Measurements from ENCODE around the gene MRPL9. TPM values are rescaled to one million over a fixed set of nuclear protein-coding genes. Genes with fewer than 3 reads are reported as not detected.
A peak's percentile ranks its signal among the peaks of the same experiment; 100 is the strongest.

MRPL9 gene
- total RNA-seq, 1 donor from 2014 or later: 166 TPM

DNA sequence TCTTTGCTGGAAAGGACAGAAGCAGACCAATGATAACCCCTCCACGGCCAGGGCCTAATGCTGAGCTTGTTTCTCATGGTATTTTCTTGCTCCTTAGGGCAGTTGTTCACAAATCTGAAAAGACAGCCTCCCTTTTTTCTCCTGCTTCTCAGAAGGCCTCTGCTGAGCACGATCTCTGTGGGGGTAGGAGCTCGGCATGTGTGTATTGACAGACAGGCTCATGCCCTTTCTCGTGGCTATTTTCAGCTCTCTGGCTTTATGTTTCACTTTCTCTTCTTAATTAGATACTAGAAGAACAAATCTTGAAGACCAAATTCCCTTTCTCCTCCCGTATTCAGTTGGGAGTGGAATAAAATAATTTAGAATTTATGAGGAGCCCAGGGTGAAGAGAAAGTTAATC lies 42.7 kb downstream of the MRPL9 start:
- TF ChIP-seq, protein P1, sequence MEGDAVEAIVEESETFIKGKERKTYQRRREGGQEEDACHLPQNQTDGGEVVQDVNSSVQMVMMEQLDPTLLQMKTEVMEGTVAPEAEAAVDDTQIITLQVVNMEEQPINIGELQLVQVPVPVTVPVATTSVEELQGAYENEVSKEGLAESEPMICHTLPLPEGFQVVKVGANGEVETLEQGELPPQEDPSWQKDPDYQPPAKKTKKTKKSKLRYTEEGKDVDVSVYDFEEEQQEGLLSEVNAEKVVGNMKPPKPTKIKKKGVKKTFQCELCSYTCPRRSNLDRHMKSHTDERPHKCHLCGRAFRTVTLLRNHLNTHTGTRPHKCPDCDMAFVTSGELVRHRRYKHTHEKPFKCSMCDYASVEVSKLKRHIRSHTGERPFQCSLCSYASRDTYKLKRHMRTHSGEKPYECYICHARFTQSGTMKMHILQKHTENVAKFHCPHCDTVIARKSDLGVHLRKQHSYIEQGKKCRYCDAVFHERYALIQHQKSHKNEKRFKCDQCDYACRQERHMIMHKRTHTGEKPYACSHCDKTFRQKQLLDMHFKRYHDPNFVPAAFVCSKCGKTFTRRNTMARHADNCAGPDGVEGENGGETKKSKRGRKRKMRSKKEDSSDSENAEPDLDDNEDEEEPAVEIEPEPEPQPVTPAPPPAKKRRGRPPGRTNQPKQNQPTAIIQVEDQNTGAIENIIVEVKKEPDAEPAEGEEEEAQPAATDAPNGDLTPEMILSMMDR (conservative IDR thresholded peaks at IDR 0.05; ENCODE audit: low read depth, low read length): no peak
- peak overlapping the region; percentile 49 for H3K4me3 ChIP-seq (ENCODE audit: low read depth, low read length)
- DNase-seq (ENCODE audit: low read depth): no peak

DNA sequence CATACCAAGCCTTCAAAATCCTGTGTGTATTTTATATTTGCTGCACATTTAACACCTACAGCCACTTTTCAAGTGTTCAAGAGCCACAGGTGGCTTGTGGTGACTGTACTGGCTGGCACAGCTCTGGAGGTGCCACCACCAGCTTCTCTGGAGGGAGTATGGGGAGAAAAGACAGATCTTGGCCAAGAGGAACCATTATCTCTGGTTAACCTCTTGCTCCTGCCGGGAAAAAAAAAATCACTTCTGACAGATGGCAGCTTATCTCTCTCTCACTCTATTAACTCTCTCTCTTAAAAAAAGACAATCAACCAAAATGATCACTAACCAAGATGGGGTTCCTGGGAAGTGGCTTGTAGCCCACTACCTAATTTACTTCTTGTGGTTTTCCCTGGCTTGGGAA lies 43.2 kb downstream of the MRPL9 start:
- H3K4me3 ChIP-seq (ENCODE audit: low read depth, low read length): no peak overlapping the region
- no peak for DNase-seq (ENCODE audit: low read depth)
- TF ChIP-seq, protein P1 (conservative IDR thresholded peaks at IDR 0.05; ENCODE audit: low read depth, low read length): no peak

DNA sequence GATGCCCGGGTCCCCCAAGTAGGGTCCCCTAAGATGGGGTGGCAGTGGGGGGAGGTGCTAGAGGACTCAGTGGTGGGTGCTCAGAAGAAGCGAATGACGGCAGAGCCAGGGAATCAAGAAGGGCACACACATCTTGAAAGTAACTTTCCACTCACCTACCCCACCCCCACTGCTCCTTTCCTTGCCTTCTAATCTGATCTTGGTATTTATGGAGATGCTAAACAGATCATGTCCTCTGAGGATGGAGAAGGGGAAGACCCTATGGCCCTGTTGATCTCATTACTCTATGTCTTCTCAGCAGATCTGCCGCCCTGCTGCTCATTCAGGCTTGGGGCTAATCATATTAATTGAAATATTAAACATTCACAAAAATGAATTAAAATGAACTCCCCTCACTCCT lies 44.6 kb downstream of the MRPL9 start:
- H3K4me3 ChIP-seq (ENCODE audit: low read depth, low read length): no peak overlapping the region
- DNase-seq (ENCODE audit: low read depth): no peak
- TF ChIP-seq, protein P1 (conservative IDR thresholded peaks at IDR 0.05; ENCODE audit: low read depth, low read length): no peak

DNA sequence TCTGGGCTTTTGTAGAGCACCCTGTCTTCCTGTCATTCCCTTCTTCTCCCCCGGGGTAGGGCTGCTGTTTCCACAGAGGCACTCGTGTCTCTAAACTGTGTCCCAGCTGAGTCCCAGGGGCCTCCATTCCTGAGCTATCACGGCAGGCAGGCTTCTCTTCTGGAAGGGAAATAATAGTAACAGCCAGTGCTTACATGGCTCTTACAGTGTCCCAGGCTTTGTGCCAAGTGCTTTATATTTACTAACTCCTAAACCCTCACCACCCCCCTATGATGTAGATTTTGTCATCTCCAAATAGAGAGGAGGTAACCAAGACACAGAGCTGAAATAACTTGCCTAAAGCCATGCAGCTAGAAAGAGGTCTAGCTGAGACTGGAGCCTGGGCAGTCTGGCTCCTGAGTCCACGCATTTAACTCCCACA lies 45.3 kb downstream of the MRPL9 start:
- no peak for DNase-seq (ENCODE audit: low read depth)
- H3K4me3 ChIP-seq (ENCODE audit: low read depth, low read length): no peak overlapping the region
- TF ChIP-seq, protein P1 (conservative IDR thresholded peaks at IDR 0.05; ENCODE audit: low read depth, low read length): no peak

DNA sequence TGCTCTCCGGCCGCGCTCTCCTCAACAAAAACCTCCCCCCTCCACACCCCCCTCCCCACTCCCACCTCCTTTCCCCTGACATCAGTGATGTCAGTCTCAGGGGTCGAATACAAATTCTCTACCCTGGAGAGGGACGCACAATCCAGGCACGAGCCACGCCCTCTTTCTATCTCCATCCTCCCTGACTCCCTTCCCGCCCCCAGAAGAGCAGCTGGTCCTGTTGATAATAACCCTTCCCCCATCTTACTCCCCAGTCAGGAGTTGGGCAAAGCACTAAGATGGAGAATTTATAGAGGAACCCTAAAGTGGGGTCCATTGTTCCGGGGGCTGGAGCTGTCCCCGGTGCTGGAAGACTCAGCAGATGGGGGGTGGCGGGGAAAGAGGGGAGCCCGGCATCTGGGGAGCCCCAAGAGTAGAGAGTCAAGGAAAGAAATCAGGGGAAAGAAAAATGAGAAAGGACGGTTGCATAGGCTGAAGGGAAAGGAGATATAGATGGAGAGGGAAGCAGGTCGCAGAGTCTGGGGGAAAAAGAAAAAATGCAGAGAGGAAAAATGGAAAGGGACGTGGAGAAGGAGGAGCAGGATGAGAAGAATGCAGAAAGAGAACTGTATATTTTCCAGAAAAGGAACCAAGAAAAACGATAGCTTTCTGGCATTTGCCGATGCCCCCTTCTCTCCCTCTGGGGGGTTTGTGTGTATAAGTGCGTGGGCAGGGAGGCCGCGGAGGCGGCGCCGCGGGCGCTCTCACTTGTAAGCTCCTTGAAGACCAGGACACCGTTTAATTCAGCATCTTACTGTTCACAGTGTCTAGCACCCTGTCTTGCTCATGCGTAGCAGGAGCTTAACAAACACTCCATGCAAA lies 46.3 kb downstream of the MRPL9 start, which contains the start of gene CELF3:
Gene CELF3, minus strand, starts transcription at position 33 of the 861 bp plus-strand sequence. CDS start 783 bp downstream, outside the sequence.
- no peak within 1 kb of the TSS for H3K4me3 ChIP-seq (ENCODE audit: low read depth, low read length)
- TF ChIP-seq, protein P1 (conservative IDR thresholded peaks at IDR 0.05; ENCODE audit: low read depth, low read length): no peak
- no peak for DNase-seq (ENCODE audit: low read depth)

DNA sequence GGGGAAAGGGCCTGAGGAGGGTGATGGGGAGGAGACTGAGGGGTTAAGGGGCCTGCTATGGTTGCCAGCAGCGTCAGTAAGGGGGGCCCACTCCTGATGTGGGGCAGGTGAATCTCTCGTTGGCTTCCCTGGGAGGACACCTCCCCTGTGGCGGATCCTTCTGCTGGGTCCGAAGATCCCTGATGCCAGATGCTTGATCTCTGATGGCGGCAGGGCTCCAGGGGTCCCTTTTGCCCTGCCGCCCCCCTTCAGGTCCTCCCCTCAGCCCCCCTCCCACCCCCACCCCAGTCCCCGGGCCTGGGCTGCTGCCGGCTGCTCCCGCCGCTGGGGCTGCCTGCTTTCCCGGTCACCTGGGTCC lies 46.9 kb downstream of the MRPL9 start:
- TF ChIP-seq, protein P1 (conservative IDR thresholded peaks at IDR 0.05; ENCODE audit: low read depth, low read length): no peak
- no peak overlapping the region for H3K4me3 ChIP-seq (ENCODE audit: low read depth, low read length)
- no peak for DNase-seq (ENCODE audit: low read depth)

All from epithelial cell of proximal tubule (primary cell).